Kidney epithelial cell (primary cell): Measurements from ENCODE around the gene MTG1. TPM values are rescaled to one million over a fixed set of nuclear protein-coding genes. Genes with fewer than 3 reads are reported as not detected.

Experiments
- DNase-seq: peaks from one replicate; pipeline ENCODE4 v3.0.0-alpha.2; 2010; ENCODE audit warnings: low read depth
- H3K27me3 ChIP-seq: 2 replicates; pipeline ENCODE4 v1.6.0; 2011; ENCODE audit warnings: low read length; ENCODE audit not compliant: control insufficient read depth, insufficient read depth
- H3K36me3 ChIP-seq: 2 replicates; pipeline ENCODE4 v1.5.1; 2011; ENCODE audit warnings: low read length; ENCODE audit not compliant: control insufficient read depth, insufficient read depth
- H3K4me3 ChIP-seq: 2 replicates; pipeline ENCODE4 v1.5.1; 2011; ENCODE audit warnings: low read depth, mild to moderate bottlenecking, control low read depth, low read length
- CTCF ChIP-seq: IDR thresholded peaks from 2 replicates; pipeline ENCODE4 v1.5.1; 2011; ENCODE audit warnings: mild to moderate bottlenecking, moderate library complexity, low read length, control low read depth, inconsistent platforms; ENCODE audit not compliant: insufficient read depth, poor library complexity, severe bottlenecking
- total RNA-seq: library from RNA; depleted of rRNA; stranded (reverse); fragments of >200 nt; gene quantifications from 2 replicates; pipeline ENCODE4 v1.2.3, GENCODE V29; 2015

Gene MTG1
- total RNA-seq, 1 donor from 2014 or later: 26.7 TPM

- H3K27me3 ChIP-seq: no peaks in the 10 kb centered on the region
- no peak overlapping the region for H3K4me3 ChIP-seq
- peaks cover 3% of the 10 kb centered on the region for H3K36me3 ChIP-seq
- no peak for DNase-seq
- TF ChIP-seq CTCF: no peak
These were observed 9.4 kb downstream of the MTG1 start for GRCh38 chr10:133403359-133403758.

- TF ChIP-seq CTCF: no peak
- no peak for DNase-seq
- H3K27me3 ChIP-seq: no peaks in the 10 kb centered on the region
- peaks cover 3% of the 10 kb centered on the region for H3K36me3 ChIP-seq
- H3K4me3 ChIP-seq: no peak overlapping the region
These were observed 9.8 kb downstream of the MTG1 start for GRCh38 chr10:133403784-133404183.

- no peaks in the 10 kb centered on the region for H3K27me3 ChIP-seq
- H3K4me3 ChIP-seq: no peak overlapping the region
- H3K36me3 ChIP-seq: peaks cover 3% of the 10 kb centered on the region
- no peak for DNase-seq
- no peak for TF ChIP-seq CTCF
These were observed 11.3 kb downstream of the MTG1 start for GRCh38 chr10:133405272-133405671.

GRCh38 chr10:133405844-133406527 lies 12.0 kb downstream of the MTG1 start:
- no peak overlapping the region for H3K4me3 ChIP-seq
- no peaks in the 10 kb centered on the region for H3K27me3 ChIP-seq
- DNase-seq: no peak
- peaks cover 3% of the 10 kb centered on the region for H3K36me3 ChIP-seq
- TF ChIP-seq CTCF: no peak

- Histone ChIP-seq H3K27me3 (no peaks in the 10 kb centered on the region), H3K36me3 (peaks cover 2% of the 10 kb centered on the region), H3K4me3 (no peak overlapping the region)
- no peak for DNase-seq
- TF ChIP-seq CTCF: no peak
These were observed 17.8 kb downstream of the MTG1 start for GRCh38 chr10:133411523-133412380.
